Central memory CD8-positive, alpha-beta T cell (primary cell): Measurements from ENCODE around the gene ATXN3.

Source experiments
- ATAC-seq: fragments of 150-1000 bp; cut with Tn5 transposase; replicated peaks from 2 replicates; pipeline ENCODE4 v1.10.0; 2022; ENCODE audit warnings: mild to moderate bottlenecking, moderate FRiP score, moderate number of reproducible peaks; ENCODE audit not compliant: poor library complexity, severe bottlenecking; ENCODE audit errors: extremely low read depth
- DNase-seq, 2 donors: peaks; one replicate each; pipeline ENCODE4 v3.0.0; 2021; ENCODE audit warnings: low spot score in 2 of 2
- H3K27ac Mint-ChIP-seq: one replicate; pipeline ENCODE4 v1.8.0; 2022; ENCODE audit warnings: low read depth, mild to moderate bottlenecking, moderate library complexity, mixed read lengths
- H3K27me3 Mint-ChIP-seq: one replicate; pipeline ENCODE4 v1.8.0; 2022; ENCODE audit warnings: mixed read lengths
- H3K36me3 Mint-ChIP-seq: one replicate; pipeline ENCODE4 v1.8.0; 2022; ENCODE audit warnings: mild to moderate bottlenecking, moderate library complexity, mixed read lengths; ENCODE audit not compliant: insufficient read depth
- H3K4me1 Mint-ChIP-seq: one replicate; pipeline ENCODE4 v1.8.0; 2022; ENCODE audit warnings: mixed read lengths
- H3K4me3 Mint-ChIP-seq: one replicate; pipeline ENCODE4 v1.8.0; 2022; ENCODE audit warnings: mild to moderate bottlenecking, moderate library complexity, mixed read lengths
- H3K9me3 Mint-ChIP-seq: one replicate; pipeline ENCODE4 v1.8.0; 2022; ENCODE audit warnings: mixed read lengths

The ATXN3 gene

GRCh38 chr14:92106143-92106926 lies at the start of gene ATXN3:
ATXN3 (minus strand) TSS chr14:92106582; CDS start chr14:92106552, 30 bp downstream.
- H3K4me1 Mint-ChIP-seq, result peaks cover 31% of the 10 kb centered on the region
- peak within 1 kb of the TSS; percentile 92 for H3K4me3 Mint-ChIP-seq
- DNase-seq (peak; percentile 79 to 93), ATAC-seq (peak; percentile 99)
- H3K27ac Mint-ChIP-seq, result peak within 1 kb of the TSS; percentile 92
- H3K27me3 Mint-ChIP-seq, result no peaks in the 10 kb centered on the region
- H3K36me3 Mint-ChIP-seq, result peaks cover 8% of the 10 kb centered on the region
- H3K9me3 Mint-ChIP-seq, result no peaks in the 10 kb centered on the region

GRCh38 chr14:92154283-92154942 lies 48.0 kb upstream of the ATXN3 start:
- no peaks in the 10 kb centered on the region for H3K27me3 Mint-ChIP-seq
- H3K36me3 Mint-ChIP-seq, result peaks cover 61% of the 10 kb centered on the region
- no peaks in the 10 kb centered on the region for H3K4me1 Mint-ChIP-seq
- peak overlapping the region; percentile 46 for H3K27ac Mint-ChIP-seq
- ATAC-seq, result no peak
- H3K4me3 Mint-ChIP-seq, result no peak overlapping the region
- H3K9me3 Mint-ChIP-seq, result no peaks in the 10 kb centered on the region
- DNase-seq, result no peak

DNA sequence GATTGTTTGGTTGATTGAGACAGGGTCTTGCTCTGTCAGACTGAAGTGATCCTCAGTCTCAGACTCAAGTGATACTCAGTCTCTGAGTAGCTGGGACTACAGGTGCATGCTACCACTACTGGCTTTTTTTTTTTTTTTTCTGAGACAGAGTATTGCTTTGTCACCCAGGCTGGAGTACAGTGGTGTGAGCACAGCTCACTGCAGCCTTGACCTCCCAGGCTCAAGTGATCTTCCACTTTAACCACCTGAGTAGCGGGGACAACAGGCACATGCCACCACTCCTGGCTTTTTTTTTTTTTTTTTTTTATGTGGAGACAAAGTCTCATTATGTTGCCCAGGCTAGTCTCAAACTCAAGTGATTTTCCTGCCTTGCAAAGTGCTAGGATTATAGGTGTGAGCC lies 47.2 kb upstream of the ATXN3 start:
- Mint-ChIP-seq H3K36me3 (peaks cover 58% of the 10 kb centered on the region), H3K9me3 (no peaks in the 10 kb centered on the region), H3K4me1 (no peaks in the 10 kb centered on the region), H3K4me3 (no peak overlapping the region), H3K27ac (no peak overlapping the region), H3K27me3 (no peaks in the 10 kb centered on the region)
- DNase-seq (no peak), ATAC-seq (no peak)

- no peak overlapping the region for H3K27ac Mint-ChIP-seq
Observed at GRCh38 chr14:92144708-92145107, 38.3 kb upstream of the ATXN3 start.

DNA sequence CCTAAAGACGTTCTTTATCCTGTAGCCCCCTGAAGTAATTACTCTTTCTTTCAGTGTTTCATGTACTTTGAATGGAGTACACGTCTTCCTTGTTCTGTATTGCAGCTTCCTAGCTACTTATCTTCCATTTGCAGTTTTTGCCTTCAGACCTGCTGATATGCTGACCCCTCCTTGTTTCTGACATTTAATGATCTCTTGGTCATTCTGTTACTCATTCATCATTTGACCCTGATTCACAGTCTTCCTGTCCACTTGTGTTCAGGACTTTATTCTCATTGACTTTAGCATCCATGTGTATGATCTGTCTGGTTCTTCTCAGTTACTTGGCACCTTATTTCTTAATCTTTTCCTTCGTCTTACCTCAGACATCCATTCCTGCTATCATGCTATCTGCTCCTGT lies 37.6 kb upstream of the ATXN3 start:
- DNase-seq, result no peak
- Mint-ChIP-seq H3K27ac (no peak overlapping the region), H3K9me3 (no peaks in the 10 kb centered on the region), H3K27me3 (no peaks in the 10 kb centered on the region), H3K4me3 (no peak overlapping the region), H3K4me1 (peaks cover 15% of the 10 kb centered on the region), H3K36me3 (peaks cover 58% of the 10 kb centered on the region)
- ATAC-seq, result no peak

More at GRCh38 chr14:92144708-92145107, 38.3 kb upstream of the ATXN3 start:
- Mint-ChIP-seq H3K4me3 (no peak overlapping the region), H3K36me3 (peaks cover 55% of the 10 kb centered on the region), H3K9me3 (no peaks in the 10 kb centered on the region), H3K27me3 (no peaks in the 10 kb centered on the region), H3K4me1 (peaks cover 15% of the 10 kb centered on the region)
- ATAC-seq (no peak), DNase-seq (no peak)

GRCh38 chr14:92143309-92143708 lies 36.9 kb upstream of the ATXN3 start:
- Mint-ChIP-seq H3K4me3 (no peak overlapping the region), H3K36me3 (peaks cover 60% of the 10 kb centered on the region), H3K9me3 (no peaks in the 10 kb centered on the region), H3K27me3 (no peaks in the 10 kb centered on the region), H3K27ac (peak overlapping the region; percentile 52), H3K4me1 (peaks cover 15% of the 10 kb centered on the region)
- ATAC-seq (no peak), DNase-seq (no peak)

GRCh38 chr14:92135269-92135668 lies 28.9 kb upstream of the ATXN3 start:
- DNase-seq (no peak), ATAC-seq (no peak)
- H3K36me3 Mint-ChIP-seq, result peaks cover 62% of the 10 kb centered on the region
- H3K4me1 Mint-ChIP-seq, result peaks cover 12% of the 10 kb centered on the region
- H3K27me3 Mint-ChIP-seq, result no peaks in the 10 kb centered on the region
- no peak overlapping the region for H3K4me3 Mint-ChIP-seq
- no peaks in the 10 kb centered on the region for H3K9me3 Mint-ChIP-seq
- peak overlapping the region; percentile 23 for H3K27ac Mint-ChIP-seq

GRCh38 chr14:92134456-92134855 lies 28.1 kb upstream of the ATXN3 start:
- H3K27ac Mint-ChIP-seq, result peak overlapping the region; percentile 23
- H3K4me1 Mint-ChIP-seq, result peaks cover 16% of the 10 kb centered on the region
- ATAC-seq (no peak), DNase-seq (no peak)
- peaks cover 59% of the 10 kb centered on the region for H3K36me3 Mint-ChIP-seq
- H3K9me3 Mint-ChIP-seq, result no peaks in the 10 kb centered on the region
- H3K4me3 Mint-ChIP-seq, result no peak overlapping the region
- no peaks in the 10 kb centered on the region for H3K27me3 Mint-ChIP-seq

DNA sequence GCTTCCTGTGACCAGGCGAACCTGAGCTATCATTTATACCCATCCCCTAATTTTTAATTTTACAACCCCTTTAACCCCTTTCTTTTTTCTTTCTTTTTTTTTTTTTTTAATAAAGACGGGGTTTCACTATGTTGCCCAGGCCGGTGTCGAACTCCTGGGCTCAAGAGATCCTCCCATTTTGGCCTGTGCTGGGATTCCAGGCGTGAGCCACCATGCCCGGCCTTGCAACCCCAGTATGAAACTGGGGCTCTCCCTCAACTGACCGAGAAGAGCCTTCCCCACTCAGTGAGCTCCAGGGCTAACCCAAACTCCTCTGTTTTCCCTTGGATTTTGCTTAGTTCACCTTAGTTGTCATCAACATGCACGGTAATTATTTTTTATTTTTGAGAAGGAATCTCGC lies 16.4 kb upstream of the ATXN3 start:
- peaks cover 24% of the 10 kb centered on the region for H3K36me3 Mint-ChIP-seq
- ATAC-seq (no peak), DNase-seq (no peak)
- no peaks in the 10 kb centered on the region for H3K9me3 Mint-ChIP-seq
- H3K27ac Mint-ChIP-seq, result peak overlapping the region; percentile 99
- peak overlapping the region; percentile 96 for H3K4me3 Mint-ChIP-seq
- H3K4me1 Mint-ChIP-seq, result peaks cover 44% of the 10 kb centered on the region
- H3K27me3 Mint-ChIP-seq, result no peaks in the 10 kb centered on the region

DNA sequence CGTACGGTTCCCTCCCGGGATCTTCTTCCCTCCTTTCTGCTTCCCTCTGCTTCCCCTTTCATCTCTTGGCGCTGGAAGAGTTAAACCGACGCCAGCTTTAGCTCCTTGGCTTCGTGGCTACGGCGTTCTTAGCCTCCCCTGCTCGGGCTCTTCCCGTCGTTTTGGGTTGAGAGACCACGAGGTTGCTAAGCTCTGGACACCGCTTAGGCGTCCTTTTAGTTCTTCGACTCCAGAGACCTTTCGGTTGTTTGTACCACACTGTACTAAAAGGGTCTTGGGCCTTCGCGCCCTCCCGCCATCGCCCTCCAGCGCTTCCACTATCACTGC lies 15.9 kb upstream of the ATXN3 start:
- no peaks in the 10 kb centered on the region for H3K27me3 Mint-ChIP-seq
- DNase-seq, result no peak
- no peak for ATAC-seq
- peak overlapping the region; percentile 99 for H3K27ac Mint-ChIP-seq
- H3K4me3 Mint-ChIP-seq, result peak overlapping the region; percentile 96
- H3K4me1 Mint-ChIP-seq, result peaks cover 39% of the 10 kb centered on the region
- H3K36me3 Mint-ChIP-seq, result peaks cover 25% of the 10 kb centered on the region
- H3K9me3 Mint-ChIP-seq, result no peaks in the 10 kb centered on the region

- peaks cover 34% of the 10 kb centered on the region for H3K4me1 Mint-ChIP-seq
- H3K27me3 Mint-ChIP-seq, result no peaks in the 10 kb centered on the region
- H3K9me3 Mint-ChIP-seq, result no peaks in the 10 kb centered on the region
- H3K36me3 Mint-ChIP-seq, result peaks cover 24% of the 10 kb centered on the region
- ATAC-seq (peak; percentile 91), DNase-seq (peak; percentile 73 to 76)
- peak within 1 kb of the TSS; percentile 96 for H3K4me3 Mint-ChIP-seq
- H3K27ac Mint-ChIP-seq, result peak within 1 kb of the TSS; percentile 99
Observed at GRCh38 chr14:92121670-92122350, 15.4 kb upstream of the ATXN3 start, which contains the start of the genes CPSF2 and NDUFB1. CPSF2 (plus strand) TSS chr14:92121969; CDS start chr14:92130985, 9,016 bp downstream. NDUFB1 (minus strand) TSS chr14:92121706; CDS start chr14:92117637, 4,069 bp downstream.

DNA sequence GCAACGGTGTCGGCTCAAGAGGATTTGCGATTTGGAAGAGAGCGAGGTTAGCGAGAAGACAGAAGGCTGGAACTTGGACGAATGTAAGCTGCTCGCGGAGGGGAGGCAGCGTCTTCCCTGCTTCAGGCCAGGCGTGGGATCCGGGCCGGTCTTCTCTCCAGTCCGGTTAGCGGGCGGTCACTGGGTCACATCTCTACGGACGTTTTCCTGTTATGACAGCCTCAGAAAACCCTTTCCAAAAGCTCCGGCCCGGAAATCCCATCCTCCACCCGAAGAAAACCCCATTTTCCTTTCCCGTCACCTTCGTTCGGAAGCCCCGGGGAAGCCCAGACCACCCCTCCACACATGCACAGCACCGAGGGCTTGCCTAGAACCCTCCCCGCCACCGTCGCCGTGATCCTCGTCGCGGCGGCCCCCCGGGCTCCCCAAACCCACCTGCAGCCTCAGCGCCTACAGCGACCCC lies 14.9 kb upstream of the ATXN3 start:
- peak; percentile 31 for ATAC-seq
- H3K4me3 Mint-ChIP-seq, result peak overlapping the region; percentile 96
- H3K4me1 Mint-ChIP-seq, result peaks cover 33% of the 10 kb centered on the region
- peak overlapping the region; percentile 99 for H3K27ac Mint-ChIP-seq
- no peak for DNase-seq
- H3K9me3 Mint-ChIP-seq, result no peaks in the 10 kb centered on the region
- H3K36me3 Mint-ChIP-seq, result peaks cover 26% of the 10 kb centered on the region
- H3K27me3 Mint-ChIP-seq, result no peaks in the 10 kb centered on the region
